H1 (cell line): ENCODE measurements around the gene S100A8. TPM values are rescaled to one million over a fixed set of nuclear protein-coding genes. Genes with fewer than 3 reads are reported as not detected.

Experiments used
- CTCF ChIA-PET: fragments of 300-600 bp; sonication (Branson Sonifier 250); formaldehyde crosslinking; loops from one replicate; lab custom pipeline; 2021; ENCODE audit not compliant: partially characterized antibody; lab: Charles Lee
- POLR2A ChIA-PET: fragments of 300-600 bp; sonication (Branson Sonifier 250); formaldehyde crosslinking; loops from one replicate; lab custom pipeline; 2021; ENCODE audit warnings: inconsistent platforms; ENCODE audit not compliant: partially characterized antibody; lab: Charles Lee
- DNase-seq, 2 experiments: peaks; one replicate each; pipeline versions ENCODE4 v3.0.0 to v3.0.0-alpha.2; 2010 to 2022; ENCODE audit warnings: low spot score in 2 of 2, low read depth in 1 of 2, mixed read lengths in 1 of 2
- FAIRE-seq: peaks from 2 replicates; lab custom pipeline; 2011; peaks lifted over from hg19 to GRCh38; lab: Jason Lieb, UNC
- H2AFZ ChIP-seq: 2 replicates; pipeline ENCODE4 v1.8.1; 2012; ENCODE audit warnings: low read length, inconsistent platforms
- H2AK5ac ChIP-seq: 2 replicates; pipeline ENCODE4 v1.6.1; 2013; ENCODE audit warnings: low read depth, low read length
- H2BK120ac ChIP-seq: replicated peaks from 2 replicates; pipeline ENCODE3; 2013; ENCODE audit warnings: low read depth, low read length, inconsistent platforms
- H2BK12ac ChIP-seq: 2 replicates; pipeline ENCODE4 v1.6.1; 2013; ENCODE audit warnings: low read depth, low read length
- H2BK15ac ChIP-seq: 2 replicates; pipeline ENCODE4 v1.6.1; 2013; ENCODE audit warnings: low read length
- H2BK20ac ChIP-seq: 2 replicates; pipeline ENCODE4 v1.6.1; 2013; ENCODE audit warnings: low read length
- H2BK5ac ChIP-seq: 2 replicates; pipeline ENCODE4 v1.6.1; 2013; ENCODE audit warnings: low read depth, low read length
- H3K14ac ChIP-seq: 2 replicates; pipeline ENCODE4 v1.6.1; 2013; ENCODE audit warnings: inconsistent platforms; ENCODE audit not compliant: insufficient read length
- H3K18ac ChIP-seq: 2 replicates; pipeline ENCODE4 v1.6.1; 2013; ENCODE audit warnings: low read length; ENCODE audit errors: extremely low read depth
- H3K23ac ChIP-seq: 2 replicates; pipeline ENCODE4 v1.6.1; 2013; ENCODE audit warnings: inconsistent platforms; ENCODE audit not compliant: insufficient read length
- H3K23me2 ChIP-seq: 2 replicates; pipeline ENCODE4 v1.6.1; 2013; ENCODE audit warnings: low read depth, low read length
- H3K27ac ChIP-seq: 2 replicates; pipeline ENCODE4 v1.6.1; 2011; ENCODE audit warnings: low read depth, low read length, inconsistent platforms
- H3K27me3 ChIP-seq, 4 experiments: replicated peaks in 1 of 4; 1 replicate in 1 of 4; 2 replicates in 3 of 4; pipeline versions ENCODE4 v1.6.1 to v1.8.1; 2011 to 2013; ENCODE audit warnings: low read length in 3 of 4, mild to moderate bottlenecking in 3 of 4, inconsistent platforms in 2 of 4, mixed read lengths in 2 of 4, moderate library complexity in 1 of 4; ENCODE audit not compliant: control insufficient read depth in 3 of 4, insufficient read depth in 3 of 4; ENCODE audit errors: extremely low read depth in 1 of 4
- H3K36me3 ChIP-seq, 4 experiments: 2 replicates each; pipeline versions ENCODE4 v1.6.1 to v1.8.1; 2011 to 2013; ENCODE audit warnings: mild to moderate bottlenecking in 4 of 4, low read length in 3 of 4, moderate library complexity in 2 of 4, control low read depth in 1 of 4, inconsistent platforms in 1 of 4; ENCODE audit not compliant: insufficient read depth in 4 of 4, control insufficient read depth in 2 of 4
- H3K4ac ChIP-seq: replicated peaks from 2 replicates; pipeline ENCODE3; 2013; ENCODE audit warnings: low read length, low read depth, mixed read lengths, inconsistent platforms; ENCODE audit not compliant: insufficient read length
- H3K4me1 ChIP-seq, 4 experiments: replicated peaks in 1 of 4; 1 replicate in 1 of 4; 2 replicates in 3 of 4; pipeline versions ENCODE4 v1.6.1 to v1.8.1; 2011 to 2013; ENCODE audit warnings: low read length in 3 of 4, inconsistent platforms in 2 of 4, mixed read lengths in 1 of 4; ENCODE audit not compliant: insufficient read depth in 4 of 4, control insufficient read depth in 3 of 4
- H3K4me2 ChIP-seq, 2 experiments: 2 replicates each; pipeline versions ENCODE4 v1.6.1 to v1.8.1; 2011 to 2013; ENCODE audit warnings: low read depth in 2 of 2, low read length in 2 of 2, control low read depth in 1 of 2, inconsistent platforms in 1 of 2, mild to moderate bottlenecking in 1 of 2; ENCODE audit not compliant: insufficient read depth in 1 of 2
- H3K4me3 ChIP-seq, 4 experiments: fragments of 200-600, 300-600 bp in 1 of 4; sonication (generic), shearing (Covaris generic), sonication (Bioruptor Twin) in 1 of 4; 2 replicates each; pipeline versions ENCODE4 v1.5.1 to v1.8.1; 2011 to 2016; ENCODE audit warnings: low read length in 4 of 4, low read depth in 3 of 4, control low read depth in 2 of 4, inconsistent platforms in 2 of 4, mild to moderate bottlenecking in 2 of 4, mixed read lengths in 1 of 4, moderate library complexity in 1 of 4; ENCODE audit not compliant: insufficient read depth in 2 of 4; ENCODE audit errors: extremely low read depth in 1 of 4
- H3K56ac ChIP-seq: replicated peaks from 2 replicates; pipeline ENCODE3; 2013; ENCODE audit warnings: low read depth, mild to moderate bottlenecking, mixed read lengths, low read length, inconsistent platforms; ENCODE audit not compliant: insufficient read length
- H3K79me1 ChIP-seq: 2 replicates; pipeline ENCODE4 v1.6.1; 2013; ENCODE audit warnings: low read depth, low read length, control low read depth
- H3K79me2 ChIP-seq, 2 experiments: 2 replicates each; pipeline versions ENCODE4 v1.6.1 to v1.8.1; 2012 to 2013; ENCODE audit warnings: low read length in 2 of 2, mild to moderate bottlenecking in 2 of 2, inconsistent platforms in 1 of 2; ENCODE audit not compliant: insufficient read depth in 2 of 2, control insufficient read depth in 1 of 2
- H3K9ac ChIP-seq, 4 experiments: replicated peaks in 1 of 4; 1 replicate in 1 of 4; 2 replicates in 3 of 4; pipeline versions ENCODE4 v1.6.1 to v1.8.1; 2011 to 2013; ENCODE audit warnings: low read depth in 3 of 4, low read length in 3 of 4, control low read depth in 2 of 4, mild to moderate bottlenecking in 2 of 4, moderate library complexity in 2 of 4, inconsistent platforms in 1 of 4; ENCODE audit errors: extremely low read depth in 1 of 4
- H3K9me3 ChIP-seq, 2 experiments: 2 replicates each; pipeline versions ENCODE4 v1.6.1 to v1.8.1; 2012 to 2013; ENCODE audit warnings: mild to moderate bottlenecking in 2 of 2, moderate library complexity in 2 of 2, control low read depth in 1 of 2, inconsistent platforms in 1 of 2, low read depth in 1 of 2, low read length in 1 of 2, mixed read lengths in 1 of 2; ENCODE audit not compliant: insufficient read depth in 2 of 2
- H4K20me1 ChIP-seq, 2 experiments: replicated peaks in 1 of 2; 2 replicates each; pipeline versions ENCODE3 to v1.8.1; 2011 to 2013; ENCODE audit warnings: inconsistent platforms in 2 of 2, low read length in 2 of 2, mild to moderate bottlenecking in 1 of 2; ENCODE audit not compliant: insufficient read depth in 2 of 2, control insufficient read depth in 1 of 2
- H4K5ac ChIP-seq: 2 replicates; pipeline ENCODE4 v1.6.1; 2013; ENCODE audit warnings: low read length, low read depth, mixed read lengths, inconsistent platforms; ENCODE audit not compliant: insufficient read length
- H4K8ac ChIP-seq: 2 replicates; pipeline ENCODE4 v1.8.0; 2013; ENCODE audit warnings: mild to moderate bottlenecking, moderate library complexity, low read length, inconsistent platforms; ENCODE audit not compliant: insufficient read depth; ENCODE audit errors: extremely low read depth
- H4K91ac ChIP-seq: replicated peaks from 2 replicates; pipeline ENCODE3; 2013; ENCODE audit warnings: low read length, mixed read lengths, inconsistent platforms; ENCODE audit not compliant: insufficient read length
- ATF2 ChIP-seq: IDR thresholded peaks from 2 replicates; pipeline ENCODE4 v1.6.1; 2012; ENCODE audit warnings: low read length, inconsistent platforms
- EP300 ChIP-seq, 2 experiments: IDR thresholded peaks; 1 replicate in 1 of 2; 2 replicates in 1 of 2; pipeline ENCODE4 v1.6.1; 2011 to 2012; ENCODE audit warnings: low read depth in 2 of 2, low read length in 2 of 2, mild to moderate bottlenecking in 2 of 2, borderline replicate concordance in 1 of 2, inconsistent platforms in 1 of 2, moderate library complexity in 1 of 2
- KDM4A ChIP-seq: IDR thresholded peaks from one replicate; pipeline ENCODE4 v1.7.1; 2012; ENCODE audit warnings: low read depth, mild to moderate bottlenecking, moderate library complexity, low read length, inconsistent platforms; ENCODE audit not compliant: severe bottlenecking
- MAFK ChIP-seq: IDR thresholded peaks from 2 replicates; pipeline ENCODE4 v1.6.1; 2012; ENCODE audit warnings: low read depth, mild to moderate bottlenecking, improper control_type of control experiment, low read length
- NANOG ChIP-seq: IDR thresholded peaks from 2 replicates; pipeline ENCODE4 v1.6.1; 2011; ENCODE audit warnings: low read length, low read depth, mild to moderate bottlenecking, inconsistent platforms; ENCODE audit not compliant: insufficient read depth, poor library complexity, severe bottlenecking
- SP2 ChIP-seq: IDR thresholded peaks from 2 replicates; pipeline ENCODE4 v1.6.1; 2012; ENCODE audit warnings: mild to moderate bottlenecking, low read length, inconsistent platforms
- SUZ12 ChIP-seq: fragments of 200-600 bp; sonication (generic); IDR thresholded peaks from 2 replicates; pipeline ENCODE4 v1.6.1; 2012; ENCODE audit warnings: mild to moderate bottlenecking, inconsistent platforms, low read length, moderate library complexity, mixed read lengths
- YY1 ChIP-seq: IDR thresholded peaks from 2 replicates; pipeline ENCODE4 v1.6.1; 2011; ENCODE audit warnings: low read depth, mild to moderate bottlenecking, low read length
- WGBS, 2 experiments: shearing (Covaris generic) in 1 of 2; methylation state at CpG; one replicate each; pipeline versions ENCODE4 v1.1.6 to v1.1.7; 2013 to 2015; ENCODE audit warnings: low lambda C conversion rate in 2 of 2, mixed read lengths in 2 of 2, inconsistent platforms in 1 of 2, low coverage in 1 of 2, missing lambda C conversion rate in 1 of 2; ENCODE audit not compliant: insufficient replicate concordance in 2 of 2, insufficient coverage in 1 of 2, insufficient read length in 1 of 2; ENCODE audit errors: extremely low coverage in 1 of 2, missing lambda C conversion rate in 1 of 2; 5-methylcytosine and 5-hydroxymethylcytosine counted together
- polyA plus RNA-seq, 7 experiments: library from polyadenylated mRNA; depleted of rRNA in 3 of 7; stranded (reverse) in 5 of 7; unstranded in 2 of 7; fragments of >200 nt in 5 of 7; fragments of 200-250 nt in 2 of 7; gene quantifications; 1 replicate in 5 of 7; 2 replicates in 1 of 7; 4 replicates in 1 of 7; pipeline versions ENCODE4 v1.2.1 to v1.2.3, GENCODE V29; 2011 to 2013; ENCODE audit warnings: missing spikeins in 2 of 7, mixed read lengths in 2 of 7
- total RNA-seq: library from RNA; stranded (reverse); fragmentation: NEBNext Ultra II Directional; extraction: Animal tissue kit (Norgen Biotek cat#: 25700); gene quantifications from 2 replicates; pipeline ENCODE4 v1.2.1, GENCODE V29; 2021

Gene S100A8
- total and polyA plus RNA-seq, 2 of the 8 experiments (the other 6 are each of a cell fraction or from before 2014, with no cell fraction given): not detected

- Histone ChIP-seq H3K79me2 (no peaks in the 10 kb centered on the region), H4K8ac (no peak within 1 kb of the TSS), H4K91ac (no peak within 1 kb of the TSS), H4K20me1 (no peaks in the 10 kb centered on the region), H3K23me2 (no peaks in the 10 kb centered on the region; the same call in 1 of the 2 replicates), H3K4me2 (no peak within 1 kb of the TSS), H3K27ac (no peak within 1 kb of the TSS), H3K56ac (no peak within 1 kb of the TSS), H3K14ac (no peak within 1 kb of the TSS), H2BK120ac (no peak within 1 kb of the TSS), H3K4me3 (no peak within 1 kb of the TSS), H3K18ac (no peak within 1 kb of the TSS), H2BK12ac (no peak within 1 kb of the TSS), H3K4me1 (no peaks in the 10 kb centered on the region), H2AK5ac (no peak within 1 kb of the TSS), H3K36me3 (no peaks in the 10 kb centered on the region), H2BK20ac (no peak within 1 kb of the TSS), H2AFZ (no peak within 1 kb of the TSS), H3K9ac (no peak within 1 kb of the TSS), H3K9me3 (no peaks in the 10 kb centered on the region; a peak in 1 of 4 replicates), H2BK15ac (no peak within 1 kb of the TSS), H3K4ac (no peak within 1 kb of the TSS), H3K23ac (no peak within 1 kb of the TSS), H4K5ac (no peak within 1 kb of the TSS), H3K27me3 (no peaks in the 10 kb centered on the region), H2BK5ac (no peak within 1 kb of the TSS), H3K79me1 (no peaks in the 10 kb centered on the region)
- WGBS, 2 experiments: 84% methylated on average over 6 of the region's 6 CpGs; no CpG with 5 or more reads in 1 of the 2 experiments
- FAIRE-seq (no peak), DNase-seq (no peak)
- no peak for TF ChIP-seq YY1
- no peak for TF ChIP-seq SUZ12
- TF ChIP-seq KDM4A: no peak
- no peak for TF ChIP-seq EP300 (IDR thresholded peaks at IDR 0.05; ENCODE audit: borderline replicate concordance in 1 of 2, low read depth in 2 of 2, low read length in 2 of 2)
- no peak for TF ChIP-seq SP2
- no peak for TF ChIP-seq NANOG
- TF ChIP-seq MAFK: no peak
- TF ChIP-seq ATF2: no peak
- CTCF ChIA-PET: interaction anchor here (1.4 kb wide), 1 partner anchor 16 kb away, joined by 4 read pairs; no protein-coding TSS in a partner anchor
- POLR2A ChIA-PET: no interaction called here
Observed at GRCh38 chr1:153415850-153416570, 25.1 kb upstream of the S100A8 start, which contains the start of gene S100A7A. Gene S100A7A (plus strand): TSS chr1:153416520. CDS start chr1:153418083, 1,563 bp downstream.
